GM10266 (cell line): ENCODE data around the gene JAZF1.

ENCODE experiments used
- DNase-seq: peaks from one replicate; pipeline ENCODE4 v3.0.0; 2012; ENCODE audit errors: extremely low spot score
- TF ChIP-seq, protein P1 (sequence below): IDR thresholded peaks from 2 replicates; pipeline ENCODE4 v1.5.1; 2012; ENCODE audit warnings: mild to moderate bottlenecking, low read depth; ENCODE audit not compliant: control insufficient read depth, insufficient read depth; ENCODE audit errors: missing control alignments

JAZF1 gene

DNA sequence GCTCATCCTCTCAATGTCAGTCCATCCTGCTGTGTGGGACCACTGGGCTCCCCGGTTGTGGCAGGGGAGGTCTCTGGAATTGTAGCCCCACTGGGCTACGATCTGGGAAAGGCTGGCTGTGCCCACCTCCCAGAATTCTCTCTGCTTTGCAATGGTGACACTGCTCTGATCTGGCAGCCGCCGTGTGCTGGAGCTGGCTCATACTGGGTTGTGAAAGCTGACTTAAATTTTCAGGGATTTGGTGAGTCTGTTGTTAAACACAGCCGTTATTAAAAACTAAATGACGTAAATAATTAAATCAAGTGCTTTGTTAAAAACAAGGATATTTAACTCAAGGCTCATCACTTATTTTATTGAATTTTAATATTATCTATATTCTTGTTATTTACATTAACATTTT, 280.6 kb downstream of the JAZF1 start:
- DNase-seq: no peak
- TF ChIP-seq, protein P1, sequence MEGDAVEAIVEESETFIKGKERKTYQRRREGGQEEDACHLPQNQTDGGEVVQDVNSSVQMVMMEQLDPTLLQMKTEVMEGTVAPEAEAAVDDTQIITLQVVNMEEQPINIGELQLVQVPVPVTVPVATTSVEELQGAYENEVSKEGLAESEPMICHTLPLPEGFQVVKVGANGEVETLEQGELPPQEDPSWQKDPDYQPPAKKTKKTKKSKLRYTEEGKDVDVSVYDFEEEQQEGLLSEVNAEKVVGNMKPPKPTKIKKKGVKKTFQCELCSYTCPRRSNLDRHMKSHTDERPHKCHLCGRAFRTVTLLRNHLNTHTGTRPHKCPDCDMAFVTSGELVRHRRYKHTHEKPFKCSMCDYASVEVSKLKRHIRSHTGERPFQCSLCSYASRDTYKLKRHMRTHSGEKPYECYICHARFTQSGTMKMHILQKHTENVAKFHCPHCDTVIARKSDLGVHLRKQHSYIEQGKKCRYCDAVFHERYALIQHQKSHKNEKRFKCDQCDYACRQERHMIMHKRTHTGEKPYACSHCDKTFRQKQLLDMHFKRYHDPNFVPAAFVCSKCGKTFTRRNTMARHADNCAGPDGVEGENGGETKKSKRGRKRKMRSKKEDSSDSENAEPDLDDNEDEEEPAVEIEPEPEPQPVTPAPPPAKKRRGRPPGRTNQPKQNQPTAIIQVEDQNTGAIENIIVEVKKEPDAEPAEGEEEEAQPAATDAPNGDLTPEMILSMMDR: no peak

DNA sequence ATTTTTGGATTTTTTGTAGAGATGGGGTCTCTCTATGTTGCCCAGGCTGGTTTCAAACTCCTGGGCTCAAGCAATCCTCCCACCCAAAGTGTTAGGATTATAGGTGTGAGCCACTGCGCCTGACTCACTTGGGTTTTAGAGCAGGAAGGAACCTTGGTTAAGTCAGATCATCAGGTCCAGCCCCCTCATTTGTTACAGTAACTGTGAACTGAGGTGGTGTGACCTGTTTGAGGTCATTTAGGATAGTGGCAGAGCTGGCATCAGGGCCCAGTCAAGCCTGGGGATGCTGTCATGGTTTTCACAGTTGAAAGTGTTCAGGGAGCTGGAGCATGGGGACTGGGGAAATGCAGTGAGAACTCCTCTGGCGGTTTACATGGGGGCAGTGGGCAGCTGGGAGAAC, 281.0 kb downstream of the JAZF1 start:
- no peak for DNase-seq
- TF ChIP-seq, protein P1: no peak

DNA sequence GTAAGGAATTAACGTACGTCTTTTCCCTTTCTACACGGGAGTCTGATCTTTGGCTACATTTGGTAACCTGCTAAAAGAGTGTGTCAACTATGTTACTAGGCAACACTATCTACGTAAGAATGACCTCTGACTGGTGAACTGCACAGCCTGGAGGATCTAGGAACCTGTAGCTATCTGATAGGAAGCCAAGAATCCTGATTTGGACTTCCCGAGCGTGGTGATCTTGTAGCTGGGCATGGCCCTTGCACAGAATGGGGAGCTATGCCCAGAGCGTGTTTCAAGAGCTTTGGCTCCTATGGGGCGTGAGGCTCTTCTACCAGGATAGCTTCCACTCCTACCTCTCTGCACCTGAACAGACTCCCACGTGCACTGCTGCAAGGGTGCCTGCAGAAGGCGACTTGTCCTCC, 283.2 kb downstream of the JAZF1 start:
- DNase-seq: no peak
- TF ChIP-seq, protein P1: no peak

DNA sequence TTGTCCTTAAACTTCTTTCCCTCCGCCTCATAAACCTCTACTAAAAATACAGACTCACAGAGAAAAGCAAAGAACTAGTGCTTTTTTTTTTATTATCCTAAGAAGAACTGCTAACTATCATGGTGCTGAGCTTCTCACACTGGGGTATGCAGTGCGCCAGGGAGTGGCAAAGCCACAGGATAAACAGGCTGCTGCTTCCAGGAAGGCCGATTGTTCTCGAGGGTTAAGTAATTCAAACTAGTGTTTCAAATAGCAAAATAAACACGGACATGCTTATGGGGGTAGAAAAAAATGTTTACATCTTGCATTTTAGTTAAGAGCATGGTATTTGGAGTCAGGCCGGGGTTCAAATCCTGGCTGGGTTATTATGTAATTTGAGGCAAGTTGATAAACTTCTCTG, 283.6 kb downstream of the JAZF1 start:
- TF ChIP-seq, protein P1: no peak
- no peak for DNase-seq

DNA sequence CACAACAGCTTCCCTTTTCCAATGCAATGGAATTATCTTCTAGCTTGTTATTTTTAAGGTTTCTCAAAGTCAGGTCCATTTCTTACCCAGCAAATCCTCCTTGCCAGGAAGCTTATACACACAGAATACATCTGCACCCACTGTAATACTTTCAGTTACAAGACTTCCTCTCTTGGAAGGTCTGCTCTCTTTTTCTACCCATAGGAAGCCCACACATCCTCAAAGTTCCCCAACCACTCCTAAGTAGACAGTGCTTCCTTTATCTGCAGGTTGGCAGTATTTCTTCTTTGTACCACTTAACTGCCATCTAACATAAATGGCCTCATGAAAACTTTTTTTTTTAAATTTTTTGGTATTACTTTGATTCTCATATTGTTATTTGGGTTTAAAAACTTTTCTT, 285.0 kb downstream of the JAZF1 start:
- TF ChIP-seq, protein P1: no peak
- no peak for DNase-seq

DNA sequence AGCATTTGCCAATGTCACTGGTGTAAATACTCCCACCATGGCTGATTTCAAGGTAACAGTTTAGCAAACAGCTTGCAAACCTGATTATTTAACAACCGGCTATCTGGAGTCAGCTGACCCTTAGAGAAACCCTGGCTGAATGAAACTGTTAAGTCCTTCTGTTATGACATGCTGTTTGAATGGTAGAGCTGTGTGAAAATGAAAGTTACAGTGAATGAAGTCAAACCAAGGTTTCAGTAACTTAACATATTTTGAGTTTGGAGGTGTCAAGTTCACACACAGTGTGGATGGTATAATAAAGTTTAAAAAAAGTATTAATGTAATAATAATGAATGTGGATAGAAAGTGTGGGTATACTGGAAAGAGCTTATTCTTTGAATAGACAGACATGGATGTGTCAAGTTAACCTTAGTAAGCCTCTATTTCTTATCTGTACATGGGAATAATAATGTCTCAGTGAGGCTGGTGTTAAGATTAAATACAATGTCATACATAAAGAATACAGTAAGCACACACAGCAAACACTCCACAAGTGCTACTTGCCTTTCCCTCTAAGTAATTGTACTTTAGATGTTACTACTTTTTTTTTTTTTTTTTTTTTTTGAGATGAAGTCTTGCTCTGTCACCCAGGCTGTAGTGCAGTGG, 290.3 kb downstream of the JAZF1 start:
- TF ChIP-seq, protein P1: no peak
- peak; percentile 65 for DNase-seq

DNA sequence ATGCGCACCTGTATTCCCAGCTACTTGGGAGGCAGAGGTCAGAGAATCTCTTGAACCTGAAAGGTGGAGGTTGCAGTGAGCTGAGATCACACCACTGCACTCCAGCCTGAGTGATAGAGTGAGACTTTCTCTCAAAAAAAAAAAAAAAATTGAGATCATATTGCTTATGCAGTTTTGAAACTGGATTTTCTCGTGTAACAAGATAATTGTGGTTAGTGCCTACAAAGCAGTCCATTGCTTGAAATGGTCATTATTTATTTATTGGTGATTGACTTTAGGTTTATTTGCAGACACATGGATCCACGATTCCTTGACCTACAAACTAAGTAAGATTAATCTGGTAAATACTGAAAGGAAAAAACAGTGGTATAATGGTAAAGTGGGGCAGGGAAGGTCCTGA, 290.8 kb downstream of the JAZF1 start:
- no peak for DNase-seq
- TF ChIP-seq, protein P1: no peak
